Measurements from ENCODE around the gene JARID2. TPM values are rescaled to one million over a fixed set of nuclear protein-coding genes. Genes with fewer than 3 reads are reported as not detected.

JARID2 gene
- total and polyA plus RNA-seq, 9 of the 15 experiments (the other 6 are each of a cell fraction or from before 2014, with no cell fraction given): 5.0 to 29.0 (median 15.6) TPM

DNA sequence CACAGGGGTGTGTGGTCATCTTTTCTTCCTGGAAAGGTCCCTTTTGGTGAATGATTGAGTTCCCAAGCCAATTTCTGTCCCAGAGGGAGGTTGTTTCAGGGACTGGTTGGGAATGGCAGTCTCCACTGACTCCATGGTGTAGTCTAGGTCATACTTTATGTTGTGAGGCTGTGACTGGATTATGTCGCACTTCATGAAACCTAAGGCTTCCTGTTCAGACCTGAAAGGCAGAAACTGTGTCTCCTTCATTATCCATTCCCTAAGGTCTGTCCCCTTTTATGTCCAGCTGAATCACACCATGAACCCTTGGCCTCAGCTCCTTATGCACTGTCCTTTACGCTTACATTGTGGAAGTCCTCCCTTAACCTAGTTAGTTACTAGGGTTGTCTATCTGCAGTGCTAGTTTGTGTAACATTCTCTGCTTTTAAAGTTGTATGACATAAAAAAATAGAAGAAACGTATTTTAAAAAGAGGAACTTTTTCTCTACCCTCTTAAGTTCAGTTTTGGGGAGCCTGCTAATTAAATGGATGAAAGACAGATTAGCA is 191.3 kb downstream of the JARID2 start:
- Histone ChIP-seq H3K27me3 (ENCODE audit: control insufficient read depth in 2 of 2, insufficient read depth in 2 of 2, low read length in 2 of 2) (no peaks in the 10 kb centered on the region), H3K27ac (ENCODE audit: extremely low read depth, low read depth, low read length) (no peak overlapping the region), H3K4me1 (replicated peaks in 1 of 2; ENCODE audit: control insufficient read depth in 2 of 2, insufficient read depth in 2 of 2, low read length in 2 of 2) (peaks cover 9 to 34% of the 10 kb centered on the region in 2 experiments), H3K9me1 (ENCODE audit: control insufficient read depth, insufficient read depth, low read length) (no peaks in the 10 kb centered on the region), H2AFZ (ENCODE audit: low read depth, low read length) (no peak overlapping the region), H3K4me2 (ENCODE audit: insufficient read depth, low read length) (no peak overlapping the region), H4K20me1 (replicated peaks; ENCODE audit: control insufficient read depth, insufficient read depth, low read length) (peaks cover 51% of the 10 kb centered on the region), H3K36me3 (ENCODE audit: control insufficient read depth, insufficient read depth, low read length) (no peaks in the 10 kb centered on the region), H3K9ac (ENCODE audit: insufficient read depth in 1 of 2, low read depth in 2 of 2, low read length in 2 of 2) (no peak overlapping the region), H3K4me3 (no peak overlapping the region), H3K9me3 (replicated peaks; ENCODE audit: control insufficient read depth, insufficient read depth, low read depth, low read length) (no peaks in the 10 kb centered on the region), H3K79me2 (ENCODE audit: control insufficient read depth, insufficient read depth, low read length) (peaks cover 92% of the 10 kb centered on the region)
- DNase-seq (ENCODE audit: extremely low read depth in 1 of 4, low spot score in 3 of 4) (no peak), FAIRE-seq (no peak), ATAC-seq (no peak)
- no TSS peak for BruUV-seq (replicated peaks)
- TF ChIP-seq ZNF212 (CRISPR knock-in tag; IDR thresholded peaks at IDR 0.05) (no peak), FOXK1 (CRISPR knock-in tag; IDR thresholded peaks at IDR 0.05; ENCODE audit: borderline replicate concordance) (no peak), FOXP1 (CRISPR knock-in tag; IDR thresholded peaks at IDR 0.05) (no peak), MAFK (IDR thresholded peaks at IDR 0.05; ENCODE audit: low read length) (no peak), E2F3 (CRISPR knock-in tag; IDR thresholded peaks at IDR 0.05) (no peak)
- TF ChIP-seq, protein P1, sequence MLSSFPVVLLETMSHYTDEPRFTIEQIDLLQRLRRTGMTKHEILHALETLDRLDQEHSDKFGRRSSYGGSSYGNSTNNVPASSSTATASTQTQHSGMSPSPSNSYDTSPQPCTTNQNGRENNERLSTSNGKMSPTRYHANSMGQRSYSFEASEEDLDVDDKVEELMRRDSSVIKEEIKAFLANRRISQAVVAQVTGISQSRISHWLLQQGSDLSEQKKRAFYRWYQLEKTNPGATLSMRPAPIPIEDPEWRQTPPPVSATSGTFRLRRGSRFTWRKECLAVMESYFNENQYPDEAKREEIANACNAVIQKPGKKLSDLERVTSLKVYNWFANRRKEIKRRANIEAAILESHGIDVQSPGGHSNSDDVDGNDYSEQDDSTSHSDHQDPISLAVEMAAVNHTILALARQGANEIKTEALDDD (IDR thresholded peaks at IDR 0.05): peak; percentile 89
- TF ChIP-seq, protein P2, sequence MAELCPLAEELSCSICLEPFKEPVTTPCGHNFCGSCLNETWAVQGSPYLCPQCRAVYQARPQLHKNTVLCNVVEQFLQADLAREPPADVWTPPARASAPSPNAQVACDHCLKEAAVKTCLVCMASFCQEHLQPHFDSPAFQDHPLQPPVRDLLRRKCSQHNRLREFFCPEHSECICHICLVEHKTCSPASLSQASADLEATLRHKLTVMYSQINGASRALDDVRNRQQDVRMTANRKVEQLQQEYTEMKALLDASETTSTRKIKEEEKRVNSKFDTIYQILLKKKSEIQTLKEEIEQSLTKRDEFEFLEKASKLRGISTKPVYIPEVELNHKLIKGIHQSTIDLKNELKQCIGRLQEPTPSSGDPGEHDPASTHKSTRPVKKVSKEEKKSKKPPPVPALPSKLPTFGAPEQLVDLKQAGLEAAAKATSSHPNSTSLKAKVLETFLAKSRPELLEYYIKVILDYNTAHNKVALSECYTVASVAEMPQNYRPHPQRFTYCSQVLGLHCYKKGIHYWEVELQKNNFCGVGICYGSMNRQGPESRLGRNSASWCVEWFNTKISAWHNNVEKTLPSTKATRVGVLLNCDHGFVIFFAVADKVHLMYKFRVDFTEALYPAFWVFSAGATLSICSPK (IDR thresholded peaks at IDR 0.05; ENCODE audit: borderline replicate concordance): no peak
- intact Hi-C loops (cut with micrococcal nuclease): no loop called here
- in situ Hi-C loops (cut with MboI): no loop called here
- WGBS (ENCODE audit: insufficient coverage, low coverage, missing lambda C conversion rate): 68% methylated on average over 3 of the region's 3 CpGs
- ChIA-PET CTCF (ENCODE audit: low intra/inter-chr PET ratio) (no interaction called here), POLR2A (no interaction called here)

Measured in K562 (cell line).